Left lung (tissue), 10 donors: ENCODE data around the gene C2orf76. TPM values are rescaled to one million over a fixed set of nuclear protein-coding genes. Genes with fewer than 3 reads are reported as not detected.
A peak's percentile ranks its signal among the peaks of the same experiment; 100 is the strongest.

Source experiments
- ATAC-seq: fragments of 200-7000 bp; cut with Tn5 transposase; one replicate; pipeline ENCODE4 v1.9.1; 2020; ENCODE audit warnings: moderate library complexity
- DNase-seq, 4 donors: peaks; one replicate each; pipeline ENCODE4 v3.0.0-alpha.2; 2013 to 2020
- H3K27ac ChIP-seq, 2 donors: fragments of 200-600 bp; sonication (generic) in 1 of 2; one replicate each; pipeline versions ENCODE4 v1.5.0 to v1.8.0; 2020 to 2021
- H3K27me3 ChIP-seq, 2 donors: fragments of 200-600 bp; sonication (generic) in 1 of 2; one replicate each; pipeline versions ENCODE4 v1.5.0 to v1.8.0; 2020 to 2021
- H3K36me3 ChIP-seq, 2 donors: fragments of 200-600 bp; sonication (generic) in 1 of 2; one replicate each; pipeline versions ENCODE4 v1.5.0 to v1.8.0; 2020 to 2021
- H3K4me1 ChIP-seq, 2 donors: fragments of 200-600 bp; one replicate each; pipeline ENCODE4 v1.8.0; 2021
- H3K4me3 ChIP-seq, 2 donors: fragments of 200-600 bp; sonication (generic) in 1 of 2; one replicate each; pipeline versions ENCODE4 v1.5.0 to v1.8.0; 2020 to 2021; ENCODE audit warnings: mild to moderate bottlenecking in 1 of 2
- H3K9me3 ChIP-seq, 2 donors: fragments of 200-600 bp; sonication (generic) in 1 of 2; one replicate each; pipeline versions ENCODE4 v1.5.0 to v1.8.0; 2020 to 2021
- CTCF ChIP-seq, 2 donors: fragments of 200-600 bp; sonication (generic) in 1 of 2; IDR thresholded peaks; one replicate each; pipeline versions ENCODE4 v1.5.0 to v1.8.0; 2021; ENCODE audit warnings: antibody characterized with exemption in 2 of 2
- intact Hi-C, 2 donors: fragments of 100-400 bp; cut with DNase I; formaldehyde crosslinking; loops; one replicate each; pipeline versions ENCODE4 v1.11.2 to v1.14.2; 2022
- polyA plus RNA-seq, 6 donors: library from polyadenylated mRNA; unstranded; fragments of 120-200 nt; gene quantifications; one replicate each; pipeline ENCODE4 v1.2.1, GENCODE V29; 2013; ENCODE audit not compliant: insufficient read length in 6 of 6
- total RNA-seq, 2 donors: library from RNA; stranded (reverse); fragmentation: NEBNext Ultra II Directional; extraction: Animal tissue kit (Norgen Biotek cat#: 25700); gene quantifications; one replicate each; pipeline ENCODE4 v1.2.1, GENCODE V29; 2021
- donor health status: DM: no; HTN: yes; CAD: no.
- donor health status: DM: no; HTN: no; CAD: no.

The C2orf76 gene
- total and polyA plus RNA-seq, 8 donors = 11.0 to 17.1 (median 16.0) TPM

DNA sequence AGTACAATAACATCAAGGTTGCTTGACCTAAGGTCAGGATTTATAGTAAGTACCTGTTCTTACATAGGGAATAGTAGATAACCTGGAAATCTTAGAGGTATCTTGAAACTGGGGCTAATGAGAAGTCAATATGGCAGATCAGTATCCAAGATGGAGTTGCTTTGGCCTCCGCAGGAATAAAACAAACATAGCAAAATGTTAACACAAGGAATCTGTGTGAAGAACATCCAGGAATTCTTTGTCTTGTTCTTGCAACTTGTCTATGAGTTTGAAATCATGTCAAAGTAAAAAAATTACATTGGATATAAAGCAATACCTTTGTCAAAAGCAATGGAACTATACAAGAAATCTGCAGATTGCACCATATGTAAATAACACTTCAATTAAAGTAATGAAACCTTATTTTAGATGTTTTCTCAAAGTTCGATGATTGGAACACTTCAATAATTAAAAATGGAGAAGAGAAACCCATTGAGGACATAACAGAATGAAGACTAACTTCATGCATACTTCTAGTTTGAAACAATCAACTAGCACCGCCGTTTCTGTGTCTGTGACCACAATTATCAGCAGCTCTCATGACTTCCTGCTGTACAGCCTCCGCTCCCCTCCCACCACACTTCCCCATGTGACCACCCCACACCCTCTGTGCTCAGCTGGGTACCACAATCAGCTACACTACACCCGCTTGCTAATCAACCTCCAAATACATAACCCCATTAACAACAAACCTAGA lies 27.6 kb downstream of the C2orf76 start:
- DNase-seq = peak in 1 of 4 donors; percentile 59
- TF ChIP-seq CTCF (IDR thresholded peaks at IDR 0.05) = no peak
- intact Hi-C loops = no loop called here
- no peak overlapping the region for H3K4me3 ChIP-seq
- no peaks in the 10 kb centered on the region for H3K27me3 ChIP-seq
- H3K9me3 ChIP-seq = no peaks in the 10 kb centered on the region
- H3K36me3 ChIP-seq = peaks cover 0 to 9% of the 10 kb centered on the region in 2 donors
- ATAC-seq = peak; percentile 70
- H3K4me1 ChIP-seq = no peaks in the 10 kb centered on the region
- H3K27ac ChIP-seq = no peak overlapping the region

- TF ChIP-seq CTCF (IDR thresholded peaks at IDR 0.05) = no peak
- H3K27ac ChIP-seq = no peak overlapping the region
- intact Hi-C loops = no loop called here
- H3K4me1 ChIP-seq = no peaks in the 10 kb centered on the region
- H3K36me3 ChIP-seq = peaks cover 0 to 9% of the 10 kb centered on the region in 2 donors
- no peaks in the 10 kb centered on the region for H3K9me3 ChIP-seq
- DNase-seq = no peak
- no peak overlapping the region for H3K4me3 ChIP-seq
- no peaks in the 10 kb centered on the region for H3K27me3 ChIP-seq
- no peak for ATAC-seq
Observed at GRCh38 chr2:119338272-119338671, 28.4 kb downstream of the C2orf76 start.

- Histone ChIP-seq H3K27me3 (no peaks in the 10 kb centered on the region), H3K36me3 (peaks cover 0 to 9% of the 10 kb centered on the region in 2 donors), H3K4me1 (no peaks in the 10 kb centered on the region), H3K27ac (no peak overlapping the region), H3K9me3 (no peaks in the 10 kb centered on the region), H3K4me3 (no peak overlapping the region)
- TF ChIP-seq CTCF (IDR thresholded peaks at IDR 0.05) = no peak
- DNase-seq (no peak), ATAC-seq (no peak)
- intact Hi-C loops = no loop called here
Observed at GRCh38 chr2:119337749-119338148, 28.9 kb downstream of the C2orf76 start.

DNA sequence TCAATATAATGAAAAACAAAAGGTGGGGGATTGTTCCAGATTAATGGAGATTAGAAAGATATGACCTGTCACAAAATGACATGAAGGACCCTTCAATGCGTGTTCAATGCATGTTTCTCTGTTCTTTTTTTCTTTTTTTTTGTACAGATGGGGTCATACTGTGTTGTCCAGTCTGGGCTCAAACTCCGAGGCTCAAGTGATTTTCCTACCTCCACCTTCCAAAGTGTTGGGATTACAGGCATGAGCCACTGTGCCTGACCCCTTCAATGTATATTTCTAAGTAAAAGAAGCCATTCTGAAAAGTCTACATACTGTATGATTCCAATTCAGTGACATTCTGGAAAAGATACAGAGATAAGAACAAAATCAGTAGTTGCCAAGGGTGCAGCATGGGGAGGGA lies 32.8 kb downstream of the C2orf76 start:
- Histone ChIP-seq H3K4me3 (no peak overlapping the region), H3K36me3 (peaks cover 0 to 9% of the 10 kb centered on the region in 2 donors), H3K9me3 (no peaks in the 10 kb centered on the region), H3K27ac (no peak overlapping the region), H3K4me1 (no peaks in the 10 kb centered on the region), H3K27me3 (no peaks in the 10 kb centered on the region)
- intact Hi-C loops = no loop called here
- TF ChIP-seq CTCF (IDR thresholded peaks at IDR 0.05) = no peak
- no peak for ATAC-seq
- DNase-seq = no peak

GRCh38 chr2:119333360-119333759 lies 33.3 kb downstream of the C2orf76 start:
- no peak for ATAC-seq
- no peak for DNase-seq
- H3K4me3 ChIP-seq = no peak overlapping the region
- no peaks in the 10 kb centered on the region for H3K9me3 ChIP-seq
- H3K27ac ChIP-seq = no peak overlapping the region
- H3K36me3 ChIP-seq = peaks cover 0 to 9% of the 10 kb centered on the region in 2 donors
- intact Hi-C loops = no loop called here
- H3K4me1 ChIP-seq = no peaks in the 10 kb centered on the region
- no peaks in the 10 kb centered on the region for H3K27me3 ChIP-seq
- no peak for TF ChIP-seq CTCF (IDR thresholded peaks at IDR 0.05)
